ENCODE data around the gene DDX21.

- no peak for TF ChIP-seq CTCF (IDR thresholded peaks at IDR 0.05; ENCODE audit: insufficient read depth, low read length, poor library complexity, severe bottlenecking)
- no peak for TF ChIP-seq EZH2phosphoT487 (conservative IDR thresholded peaks at IDR 0.05; ENCODE audit: low read length)
These were observed 5.4 kb upstream of the DDX21 start for GRCh38 chr10:68950598-68950997.
